SHP77 (cell line): Measurements from ENCODE around the gene ADSS1.

ENCODE experiments used
- DNase-seq, 2 experiments: peaks; one replicate each; lab custom pipeline; 2025; lab: John Stamatoyannopoulos, UW

ADSS1 gene

DNA sequence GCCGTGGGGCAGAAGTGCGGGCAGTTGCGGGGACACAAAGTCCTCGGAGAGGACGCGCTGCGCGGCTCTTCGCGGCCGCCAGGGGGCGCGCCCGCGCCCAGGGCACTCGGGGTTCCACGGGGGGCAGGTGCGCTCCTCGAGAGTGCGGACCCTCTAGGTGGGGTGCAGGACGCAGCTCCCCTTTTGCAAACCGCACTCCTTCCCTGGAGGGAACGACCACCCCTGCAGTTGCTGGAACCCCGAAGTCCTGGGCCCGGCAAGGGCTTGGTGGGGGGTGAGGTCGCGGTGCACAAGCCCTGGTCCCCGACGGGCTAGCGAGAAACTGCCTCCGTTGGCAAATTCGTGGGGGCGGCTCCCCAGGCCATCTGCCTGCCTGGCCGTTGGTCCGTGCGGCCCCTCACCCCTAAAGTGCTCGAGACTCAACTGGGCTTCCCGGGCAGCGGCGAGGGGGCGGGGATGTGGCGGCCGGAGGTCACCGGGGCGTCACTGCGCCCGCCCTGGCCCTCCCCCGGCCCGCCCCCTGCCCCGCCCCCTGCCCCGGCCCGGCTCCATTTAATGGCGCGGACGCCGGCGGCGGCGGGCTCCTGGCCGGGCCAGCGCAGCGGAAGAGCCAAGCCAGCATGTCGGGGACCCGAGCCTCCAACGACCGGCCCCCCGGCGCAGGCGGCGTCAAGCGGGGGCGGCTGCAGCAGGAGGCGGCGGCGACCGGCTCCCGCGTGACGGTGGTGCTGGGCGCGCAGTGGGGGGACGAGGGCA lies at the start of gene ADSS1:
Gene ADSS1, plus strand, starts transcription at position 579 of the 756 bp plus-strand sequence. Its CDS starts 42 bp downstream, at position 621.
- peak in 1 of 2 experiments; percentile 28 for DNase-seq

DNA sequence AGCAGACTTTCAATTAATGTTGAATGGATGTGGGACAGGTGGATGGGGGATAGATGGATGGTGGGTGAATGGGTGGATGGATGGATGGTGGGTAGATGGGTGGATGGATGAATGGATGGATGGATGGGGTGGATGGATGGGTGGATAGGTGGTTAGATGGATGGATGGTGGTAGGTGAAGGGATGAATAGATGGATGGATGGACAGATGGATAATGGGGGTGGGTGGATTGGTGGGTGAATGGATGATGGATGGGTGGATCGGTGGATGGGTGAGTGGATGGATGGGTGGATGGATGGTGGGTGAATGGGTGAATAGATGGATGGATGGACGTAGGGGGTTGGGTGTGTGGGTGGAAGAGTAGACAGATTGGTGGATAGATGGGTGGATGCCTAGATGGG lies 48.6 kb upstream of the ADSS1 start:
- DNase-seq: no peak

DNA sequence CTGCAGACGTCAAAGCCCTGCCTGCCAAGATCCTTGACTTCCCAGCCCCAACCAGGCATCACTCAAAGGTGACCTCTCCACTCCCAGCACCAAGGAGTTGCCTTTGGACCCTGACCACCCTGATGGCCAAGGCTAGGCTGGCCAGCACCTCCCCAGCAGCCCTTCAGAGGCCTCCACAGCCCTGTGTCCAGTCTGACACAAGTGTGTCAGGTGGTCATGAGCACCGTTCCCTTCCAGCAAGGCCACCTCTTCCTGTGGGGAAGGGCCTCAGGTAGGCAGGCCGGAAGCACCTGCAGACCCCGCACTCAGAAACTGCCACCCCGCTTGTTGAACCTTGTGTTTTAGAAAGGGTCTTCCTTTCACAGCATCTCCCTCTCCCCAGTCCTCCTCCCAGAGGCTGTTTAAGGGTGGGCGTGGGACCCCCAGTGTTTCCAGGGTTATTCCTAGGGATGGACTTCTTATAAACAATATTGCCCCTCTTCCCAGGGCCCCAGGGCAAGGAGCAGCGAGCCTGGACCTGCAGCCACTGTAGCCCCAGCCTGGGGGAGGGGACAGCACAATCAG lies 47.8 kb upstream of the ADSS1 start:
- DNase-seq: no peak

DNA sequence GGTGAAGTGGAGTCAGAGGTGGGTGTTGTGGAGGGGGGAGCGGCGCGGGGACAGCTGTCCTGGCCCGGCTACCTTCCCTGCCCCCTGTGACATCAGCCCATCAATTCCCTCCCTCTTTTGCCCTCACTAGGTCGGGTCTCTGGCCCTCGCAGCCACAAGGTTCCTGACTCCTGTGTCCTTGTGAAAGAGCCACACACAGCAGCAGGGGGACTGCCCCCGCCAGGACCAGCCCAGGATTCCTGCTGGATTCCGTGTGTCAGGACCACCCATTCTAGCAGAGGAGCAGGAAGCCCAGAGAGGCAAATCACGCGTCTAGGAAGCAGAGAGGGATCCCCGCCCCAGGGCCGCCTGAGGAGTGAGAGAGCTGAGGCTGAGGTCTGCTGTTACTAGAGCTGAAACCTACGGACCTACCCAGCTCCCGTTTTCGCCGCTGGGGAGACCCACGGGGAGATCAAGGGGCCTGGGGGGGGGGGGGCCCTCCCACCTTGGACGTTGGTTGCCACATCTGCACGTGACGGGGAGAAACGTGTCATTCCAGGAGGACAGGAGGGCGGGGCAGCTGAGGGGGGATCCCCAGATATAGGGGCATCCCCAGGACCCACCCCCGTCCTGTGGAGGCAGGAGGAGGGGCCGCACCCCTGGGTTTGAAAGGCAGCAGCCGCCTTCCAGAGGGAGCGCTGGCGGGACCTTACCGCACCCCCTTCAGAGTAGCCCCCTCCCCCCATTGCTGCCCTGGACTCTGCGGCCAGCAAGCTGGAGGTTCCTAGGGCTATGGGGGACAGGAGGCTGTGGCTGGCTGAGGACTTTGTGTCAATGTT lies 47.1 kb upstream of the ADSS1 start:
- no peak for DNase-seq

DNA sequence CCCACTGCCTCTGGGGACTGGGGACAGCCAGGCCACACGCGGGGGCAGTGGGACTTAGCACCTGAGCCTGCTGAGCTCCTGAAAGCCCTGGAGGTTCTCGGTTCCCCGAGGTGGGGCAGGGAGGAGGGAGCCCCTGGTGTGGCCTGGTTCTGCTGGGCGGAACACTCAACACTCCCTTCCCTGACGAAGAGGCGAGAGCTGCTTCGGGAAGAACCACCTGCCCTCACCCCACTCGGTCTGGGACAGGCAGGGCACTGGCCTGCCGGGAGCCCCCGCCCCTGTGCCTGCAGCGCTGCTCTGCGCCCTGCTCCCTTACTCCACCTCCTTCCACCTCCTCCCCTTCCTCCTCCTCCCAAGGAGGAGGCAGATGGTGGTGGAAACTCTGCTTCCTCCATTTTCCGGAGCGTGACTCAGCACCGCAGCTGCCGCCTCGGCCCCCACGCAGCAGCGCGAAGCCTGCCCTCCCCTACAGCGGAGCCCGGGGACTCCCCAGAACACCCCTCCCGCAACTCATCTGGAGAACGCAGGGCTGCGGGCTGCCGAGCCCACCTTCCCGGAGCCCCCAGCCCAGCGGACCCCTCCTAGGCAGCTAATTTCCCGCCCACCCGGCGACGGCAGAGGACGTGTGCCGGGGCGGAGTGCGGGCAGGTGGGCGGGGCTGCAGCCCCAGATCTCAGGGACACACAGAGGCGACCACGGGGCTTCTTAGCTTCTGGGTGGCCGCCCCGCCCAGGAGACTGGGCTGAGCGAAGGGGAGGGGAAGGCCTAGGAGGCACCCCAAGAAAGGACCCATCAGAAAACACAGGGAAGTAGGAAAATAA lies 46.3 kb upstream of the ADSS1 start:
- DNase-seq: peak; percentile 20 to 75

DNA sequence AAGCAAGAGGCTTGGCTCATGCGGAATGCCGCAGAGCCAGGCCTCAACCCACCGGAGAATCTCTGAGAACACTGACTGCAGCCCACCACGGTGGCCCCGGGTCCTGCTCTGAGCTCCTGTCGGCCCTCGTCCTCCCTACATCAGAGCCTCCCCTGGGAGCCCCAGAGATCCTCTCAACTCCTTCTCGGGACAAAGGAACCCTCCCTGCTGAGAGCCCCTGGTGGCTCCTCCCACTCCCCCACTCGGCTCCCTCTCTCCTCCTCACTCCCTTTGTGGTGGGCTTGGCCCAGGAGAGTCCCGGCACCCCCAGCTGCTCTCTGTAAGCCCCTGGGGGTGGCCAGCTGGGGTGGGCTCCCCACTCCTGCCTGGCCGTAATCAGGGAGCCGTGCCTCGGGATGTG lies 45.7 kb upstream of the ADSS1 start:
- peak in 1 of 2 experiments; percentile 17 for DNase-seq

DNA sequence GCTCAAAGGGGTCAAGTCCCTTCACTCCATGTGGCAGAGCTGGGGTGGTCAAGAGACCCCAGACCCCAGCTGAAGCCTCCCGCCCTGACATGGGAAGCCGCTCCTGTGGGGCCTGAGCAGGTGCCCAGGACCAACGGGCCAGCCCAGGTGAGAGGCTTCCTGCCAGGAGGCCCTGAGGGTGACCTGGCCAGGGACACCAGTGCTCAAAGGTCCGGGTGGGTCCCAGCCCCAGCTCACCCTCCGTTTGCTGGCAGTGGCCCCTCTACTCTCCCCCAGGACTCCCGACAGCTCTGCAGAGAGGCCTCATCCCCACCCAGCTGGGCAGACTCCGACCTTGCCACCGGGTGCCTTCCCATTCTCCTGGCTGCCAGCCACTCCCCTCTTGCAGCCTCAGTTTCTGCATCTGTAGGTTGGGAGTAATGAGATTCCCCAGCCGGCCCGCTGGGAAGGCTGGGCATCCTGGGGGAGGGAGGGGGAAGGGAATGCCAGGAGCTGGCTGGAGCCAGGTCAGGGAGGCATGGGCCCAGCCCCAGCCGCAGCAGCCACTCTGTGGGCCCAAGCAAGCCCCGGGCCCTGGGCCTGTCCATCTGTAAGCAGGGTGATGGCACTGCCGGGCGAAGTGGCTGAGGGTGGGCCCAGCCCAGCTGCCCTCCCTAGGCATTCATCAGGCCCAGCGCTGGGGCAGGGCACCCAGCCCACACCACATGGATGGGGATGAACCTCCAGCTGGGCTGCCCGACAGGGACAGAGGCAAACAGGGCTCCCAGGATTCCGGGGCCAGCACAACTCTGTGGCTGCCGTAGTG lies 44.9 kb upstream of the ADSS1 start:
- DNase-seq: no peak

DNA sequence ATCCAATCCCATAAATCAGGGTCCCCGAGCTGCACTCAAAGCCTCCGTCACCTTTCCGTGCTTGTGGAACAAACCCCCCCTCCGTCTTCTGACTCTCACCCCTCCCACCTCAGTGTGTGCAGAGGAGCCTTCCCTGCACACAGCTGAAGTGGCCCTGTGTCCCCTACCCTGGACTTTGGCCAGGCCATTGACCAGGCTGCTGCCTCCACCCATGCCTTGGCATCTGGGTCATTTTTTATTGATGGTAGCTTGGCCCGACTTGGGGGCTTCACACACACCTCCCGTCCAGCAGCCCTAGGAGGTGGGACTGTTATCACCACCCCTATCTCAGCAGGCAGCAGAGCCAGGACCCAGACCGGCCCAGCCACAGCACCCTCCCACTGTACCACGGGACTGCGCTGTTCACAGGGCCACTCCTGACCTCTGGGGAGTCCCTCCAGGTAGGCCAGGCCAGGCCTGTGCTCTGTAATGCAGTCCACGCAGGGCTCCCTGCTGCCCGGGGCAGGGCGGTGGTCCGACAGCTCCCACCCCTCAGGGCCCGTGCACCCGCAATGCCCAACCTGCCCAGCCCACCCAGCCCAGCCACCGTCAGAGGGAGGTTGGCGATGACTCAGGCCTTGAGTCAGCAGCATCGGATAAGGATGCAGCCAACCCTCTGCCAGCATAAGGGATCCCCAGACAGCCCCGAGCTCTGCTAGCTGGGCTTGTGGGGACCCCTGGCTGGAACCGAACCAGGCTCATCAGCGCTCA lies 43.8 kb upstream of the ADSS1 start:
- DNase-seq: peak in 1 of 2 experiments; percentile 31

DNA sequence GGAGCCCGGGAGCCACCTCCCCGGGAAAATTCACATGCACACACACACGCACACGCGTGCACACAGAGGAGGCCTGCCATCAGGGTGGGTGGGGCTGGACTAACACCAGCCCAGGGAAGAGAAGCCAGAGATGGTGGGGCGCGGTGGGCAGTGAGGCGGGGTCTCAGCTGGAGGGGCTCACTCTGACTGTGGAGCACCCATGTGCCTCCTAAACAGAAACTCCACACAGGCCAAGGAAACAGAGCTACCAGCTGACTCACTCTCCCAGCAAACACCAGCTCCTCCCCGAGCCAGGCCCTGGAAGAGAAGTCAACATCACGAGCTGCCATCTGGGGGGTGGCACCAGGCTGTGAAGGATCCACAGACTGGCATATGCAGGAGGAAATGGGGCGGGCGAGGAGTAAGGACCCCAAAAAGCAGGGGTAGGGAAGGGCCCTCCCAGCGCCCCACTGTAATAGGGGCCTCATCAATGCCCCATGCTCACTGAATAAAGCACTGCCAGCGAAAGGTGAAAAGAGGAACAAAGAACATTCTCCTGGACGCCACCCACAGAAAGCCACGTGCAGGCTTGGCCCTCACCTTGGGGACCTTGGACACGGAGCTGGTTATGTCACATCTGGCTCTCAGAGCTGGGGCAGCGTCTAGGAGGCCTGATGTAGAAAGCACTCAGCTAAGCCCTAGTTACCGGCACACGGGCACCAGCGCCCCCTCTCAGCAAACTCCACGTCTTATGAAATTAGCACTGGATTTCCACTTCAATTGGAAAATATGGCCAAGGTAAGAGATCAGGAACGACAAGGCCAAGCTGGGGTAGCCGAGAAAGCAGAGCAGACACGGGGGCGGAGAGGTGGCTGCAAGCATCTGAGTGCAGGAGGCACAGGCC lies 43.0 kb upstream of the ADSS1 start:
- DNase-seq: peak; percentile 6 to 27

DNA sequence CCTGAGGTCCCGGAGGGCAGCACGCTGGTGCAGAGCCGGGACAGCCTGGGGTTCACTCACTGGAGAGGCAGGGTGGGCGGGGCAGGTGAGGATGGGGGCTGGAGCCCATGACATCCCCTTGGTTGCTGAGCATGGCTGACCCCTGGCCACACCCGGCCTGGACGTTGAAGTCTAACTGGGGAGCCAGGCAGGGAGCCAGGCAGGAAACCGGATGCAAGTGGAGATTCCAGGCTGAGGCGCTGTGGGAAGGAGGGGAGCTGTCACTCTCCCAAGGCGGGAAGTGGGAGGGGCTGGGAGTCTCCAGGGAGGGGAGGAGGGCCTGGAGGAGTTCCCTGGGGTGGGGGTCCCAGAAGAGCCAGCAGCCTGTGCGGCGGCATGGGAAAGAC lies 42.3 kb upstream of the ADSS1 start:
- DNase-seq: peak; percentile 32 to 44

DNA sequence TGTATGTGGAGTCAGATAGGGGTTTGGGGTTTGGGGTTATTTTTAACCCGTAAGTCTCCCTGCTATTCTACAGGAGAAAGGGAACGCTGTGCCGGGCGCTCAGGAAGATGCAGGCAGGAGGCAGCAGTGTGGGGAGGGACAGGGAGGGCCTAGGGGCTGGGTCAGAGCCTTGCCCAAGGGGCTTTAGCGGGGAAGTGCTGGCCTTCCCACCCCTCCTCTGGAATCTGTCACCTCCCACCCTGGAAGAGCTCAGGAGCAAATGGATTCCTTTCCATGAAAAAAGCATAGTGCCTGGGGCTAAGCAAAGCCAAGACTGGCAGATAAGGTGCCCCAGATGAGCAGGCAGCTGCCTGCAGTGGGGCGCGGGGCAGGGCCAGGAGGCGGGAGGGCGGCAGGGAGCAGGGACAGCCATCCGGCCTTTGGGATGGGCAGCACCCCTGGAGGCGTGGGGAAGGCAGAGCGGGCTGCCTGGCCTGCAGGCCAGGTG lies 41.9 kb upstream of the ADSS1 start:
- no peak for DNase-seq

DNA sequence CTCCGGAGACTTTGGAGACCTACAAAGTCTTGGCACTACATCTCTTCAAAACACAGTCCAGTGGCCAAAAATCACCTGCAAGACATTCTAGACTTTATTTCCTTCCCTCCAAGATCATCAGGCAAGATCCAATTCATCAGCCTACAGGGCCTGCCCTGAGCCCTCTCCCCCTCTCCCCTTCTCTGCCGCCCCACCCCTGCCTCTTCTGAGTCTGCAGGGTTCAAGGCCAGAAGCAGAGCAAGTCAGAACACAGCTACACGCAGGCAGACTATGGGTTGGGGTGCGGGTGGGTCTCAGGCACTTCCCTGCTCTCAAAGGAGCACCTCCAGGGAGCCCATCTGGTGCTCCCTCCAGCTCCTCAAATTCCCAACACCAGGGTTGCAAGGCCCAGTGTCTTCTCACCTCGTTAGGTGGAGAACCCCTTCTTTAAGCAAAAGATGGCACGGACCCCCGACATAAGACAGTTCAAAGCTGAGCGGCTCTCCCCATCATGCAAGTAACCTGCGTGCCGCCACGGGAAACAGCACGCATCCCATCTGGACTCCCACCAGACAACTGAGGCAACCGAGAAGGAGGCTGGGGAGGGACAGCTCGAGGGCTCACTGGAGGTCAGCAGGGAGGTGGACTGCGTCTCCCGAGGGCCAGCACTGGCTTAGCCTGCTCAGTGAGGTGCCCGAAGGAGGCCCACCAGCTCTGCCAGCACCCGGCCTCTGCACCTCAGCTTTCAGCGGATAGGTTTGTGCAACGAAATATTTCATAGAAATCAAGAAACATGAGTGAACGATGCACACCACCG lies 40.2 kb upstream of the ADSS1 start:
- DNase-seq: no peak

DNA sequence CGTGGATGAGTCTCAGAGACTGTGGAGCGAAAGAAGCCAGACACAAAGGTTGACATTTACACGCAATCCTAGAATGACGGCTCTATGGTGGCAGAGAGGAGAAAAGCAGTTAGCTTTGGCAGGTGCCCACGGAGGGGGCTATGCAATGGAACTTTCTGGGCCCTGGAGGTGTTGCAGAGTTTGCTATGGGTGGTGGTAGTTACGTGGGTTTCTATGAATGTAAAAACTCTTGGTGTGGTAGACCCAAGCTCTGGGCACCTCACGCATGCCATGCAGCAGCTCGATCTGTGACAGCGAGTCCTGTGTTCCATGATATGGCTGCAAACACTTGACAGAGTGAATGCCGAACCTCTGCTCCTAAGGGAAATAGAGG lies 39.6 kb upstream of the ADSS1 start:
- DNase-seq: no peak

DNA sequence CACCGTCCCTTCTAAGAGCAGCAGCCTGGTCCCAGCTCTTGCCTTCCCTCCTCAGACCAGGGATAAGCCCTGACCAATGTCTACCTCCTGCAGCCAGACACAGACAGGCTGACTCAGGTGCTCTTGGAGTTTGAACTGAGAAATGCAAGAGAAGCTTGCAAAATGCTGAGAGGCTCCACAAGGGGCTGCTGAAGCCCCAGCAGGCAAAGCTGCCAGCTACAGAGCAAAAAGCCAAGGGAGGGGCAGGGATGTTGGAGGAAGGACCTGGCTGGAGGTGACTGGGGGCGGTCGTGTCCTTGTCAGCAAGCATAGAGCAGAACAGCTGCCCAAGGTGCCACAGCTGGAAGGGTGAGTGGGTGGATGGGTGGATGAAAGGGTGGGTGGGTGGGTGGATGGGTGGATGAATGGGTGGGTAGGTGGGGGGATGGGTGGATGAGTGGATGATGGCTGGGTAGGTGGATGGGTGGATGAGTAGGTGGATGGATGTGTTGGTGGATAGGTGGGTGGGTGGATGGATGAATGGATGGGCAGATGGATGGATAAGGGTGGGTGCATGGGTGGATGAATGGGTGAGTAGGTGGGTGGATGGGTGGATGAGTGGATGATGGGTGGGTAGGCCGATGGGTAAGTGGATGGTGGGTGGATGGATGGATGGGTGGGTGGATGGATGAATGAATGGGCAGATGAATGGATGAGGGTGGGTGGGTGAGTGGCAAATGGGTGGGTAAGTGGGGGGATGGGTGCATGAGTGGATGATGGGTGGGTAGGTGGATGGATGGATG lies 38.6 kb upstream of the ADSS1 start:
- no peak for DNase-seq

DNA sequence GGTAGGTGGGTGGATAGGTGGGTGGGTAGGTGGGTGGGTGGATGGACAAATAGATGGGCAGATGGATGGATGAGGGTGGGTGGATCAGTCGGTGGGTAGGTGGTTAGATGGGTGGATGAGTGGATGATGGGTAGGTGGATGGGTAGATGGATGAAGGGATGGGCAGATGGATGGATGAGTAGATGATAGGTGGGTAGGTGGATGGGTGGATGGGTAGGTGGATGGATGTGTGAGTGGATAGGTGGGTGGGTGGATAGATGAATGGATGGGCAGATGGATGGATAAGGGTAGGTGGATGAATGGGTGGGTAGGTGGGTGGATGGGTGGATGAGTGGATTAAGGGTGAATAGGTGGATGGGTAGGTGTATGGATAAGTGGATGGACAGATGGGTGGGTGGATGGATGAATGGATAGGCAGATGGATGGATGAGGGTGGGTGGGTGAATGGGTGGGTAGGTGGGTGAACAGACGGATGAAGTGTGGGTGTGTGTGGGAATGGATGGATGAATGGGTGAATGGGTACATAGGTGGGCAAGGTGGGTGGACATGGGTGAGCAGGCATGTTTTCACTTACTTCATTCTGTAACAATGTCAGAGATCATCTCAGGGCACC lies 37.9 kb upstream of the ADSS1 start:
- DNase-seq: no peak

DNA sequence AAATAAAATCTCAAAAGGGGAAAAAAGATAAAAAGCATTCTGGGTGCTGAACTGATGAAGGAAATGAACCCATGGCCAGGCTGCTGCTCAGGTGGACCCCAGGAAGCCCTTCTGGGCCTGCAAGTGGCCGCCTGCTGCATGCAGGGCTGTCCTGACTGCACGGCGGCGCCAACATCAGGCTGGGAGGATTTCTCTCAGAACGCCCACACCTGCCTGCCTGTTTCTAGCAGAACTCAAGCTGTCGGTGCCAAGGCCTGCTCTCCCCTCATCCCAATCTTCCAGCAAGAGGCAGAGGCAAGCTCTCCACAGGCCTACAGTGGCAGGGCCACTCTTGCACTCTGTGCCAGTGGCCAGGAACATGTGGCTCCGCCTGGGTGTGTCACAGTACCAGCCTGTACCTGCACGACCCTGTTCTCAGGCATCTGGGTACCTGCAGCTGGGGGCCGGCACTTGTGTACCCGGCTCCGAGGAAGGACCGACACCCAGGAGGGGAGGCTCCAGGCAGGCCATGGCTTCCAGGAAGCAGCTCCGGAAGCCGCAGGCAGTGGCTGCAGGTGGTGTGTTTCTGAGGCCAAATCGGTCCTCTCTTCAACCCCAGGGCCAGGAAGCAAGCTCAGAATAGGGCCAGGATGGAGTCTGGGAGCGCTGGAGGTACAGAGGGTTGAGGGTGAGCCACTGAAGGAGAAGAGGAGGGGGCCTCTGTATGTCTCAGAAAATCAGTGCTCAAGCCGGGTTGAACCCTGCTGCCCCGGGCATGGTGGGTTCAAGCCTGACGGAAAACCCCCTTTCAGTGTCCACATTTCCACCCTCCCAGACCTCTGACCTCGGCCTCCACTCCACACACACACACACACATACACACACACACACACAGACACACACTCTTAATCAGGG lies 37.2 kb upstream of the ADSS1 start:
- DNase-seq: no peak
